Stimulated activated memory B cell treated with anti-CD40 and anti-IgM and Interleukin-4, amounts not matched to agents 10 μg/mL and 1 μg/mL and 100 μg/mL, for 72 hours (primary cell): ENCODE measurements around the gene NPHP4.
A peak's percentile ranks its signal among the peaks of the same experiment; 100 is the strongest.

ENCODE experiments used
- ATAC-seq: fragments of 150-1000 bp; cut with Tn5 transposase; 2 replicates; pipeline ENCODE4 v1.10.0; 2021
- H3K27ac Mint-ChIP-seq: one replicate; pipeline ENCODE4 v1.8.0; 2022; ENCODE audit warnings: mild to moderate bottlenecking, mixed read lengths
- H3K27me3 Mint-ChIP-seq: one replicate; pipeline ENCODE4 v1.8.0; 2022; ENCODE audit warnings: mixed read lengths
- H3K36me3 Mint-ChIP-seq: one replicate; pipeline ENCODE4 v1.8.0; 2022; ENCODE audit warnings: mixed read lengths
- H3K4me1 Mint-ChIP-seq: one replicate; pipeline ENCODE4 v1.8.0; 2022; ENCODE audit warnings: mixed read lengths
- H3K4me3 Mint-ChIP-seq: one replicate; pipeline ENCODE4 v1.8.0; 2022; ENCODE audit warnings: mild to moderate bottlenecking, moderate library complexity, mixed read lengths
- H3K9me3 Mint-ChIP-seq: one replicate; pipeline ENCODE4 v1.8.0; 2022; ENCODE audit warnings: mixed read lengths

NPHP4 gene

GRCh38 chr1:5992026-5992813 lies at the start of gene NPHP4:
TSS of gene NPHP4 (minus strand) at chr1:5992425. CDS start at chr1:5986289, 6,136 bp downstream.
- no peaks in the 10 kb centered on the region for H3K9me3 Mint-ChIP-seq
- H3K27me3 Mint-ChIP-seq, result no peaks in the 10 kb centered on the region
- no peaks in the 10 kb centered on the region for H3K36me3 Mint-ChIP-seq
- peaks cover 39% of the 10 kb centered on the region for H3K4me1 Mint-ChIP-seq
- peak within 1 kb of the TSS; percentile 70 for H3K27ac Mint-ChIP-seq
- peak within 1 kb of the TSS; percentile 93 for H3K4me3 Mint-ChIP-seq
- ATAC-seq, result peak; percentile 97

- peaks cover 54% of the 10 kb centered on the region for H3K36me3 Mint-ChIP-seq
- no peak overlapping the region for H3K27ac Mint-ChIP-seq
- no peak for ATAC-seq
- no peaks in the 10 kb centered on the region for H3K9me3 Mint-ChIP-seq
- no peak overlapping the region for H3K4me3 Mint-ChIP-seq
- no peaks in the 10 kb centered on the region for H3K27me3 Mint-ChIP-seq
- H3K4me1 Mint-ChIP-seq, result peaks cover 29% of the 10 kb centered on the region
Observed at GRCh38 chr1:6041432-6042062, 49.3 kb upstream of the NPHP4 start.

- H3K27me3 Mint-ChIP-seq, result no peaks in the 10 kb centered on the region
- H3K4me1 Mint-ChIP-seq, result peaks cover 35% of the 10 kb centered on the region
- no peak overlapping the region for H3K27ac Mint-ChIP-seq
- H3K36me3 Mint-ChIP-seq, result peaks cover 60% of the 10 kb centered on the region
- no peak for ATAC-seq
- no peaks in the 10 kb centered on the region for H3K9me3 Mint-ChIP-seq
- H3K4me3 Mint-ChIP-seq, result no peak overlapping the region
Observed at GRCh38 chr1:6040861-6041415, 48.7 kb upstream of the NPHP4 start.

- H3K9me3 Mint-ChIP-seq, result no peaks in the 10 kb centered on the region
- H3K36me3 Mint-ChIP-seq, result peaks cover 65% of the 10 kb centered on the region
- H3K4me3 Mint-ChIP-seq, result no peak overlapping the region
- peaks cover 40% of the 10 kb centered on the region for H3K4me1 Mint-ChIP-seq
- H3K27ac Mint-ChIP-seq, result no peak overlapping the region
- H3K27me3 Mint-ChIP-seq, result no peaks in the 10 kb centered on the region
- ATAC-seq, result no peak
Observed at GRCh38 chr1:6040444-6040843, 48.2 kb upstream of the NPHP4 start.

GRCh38 chr1:6039031-6039430 lies 46.8 kb upstream of the NPHP4 start:
- peaks cover 67% of the 10 kb centered on the region for H3K36me3 Mint-ChIP-seq
- peaks cover 48% of the 10 kb centered on the region for H3K4me1 Mint-ChIP-seq
- H3K27me3 Mint-ChIP-seq, result no peaks in the 10 kb centered on the region
- no peak overlapping the region for H3K4me3 Mint-ChIP-seq
- no peaks in the 10 kb centered on the region for H3K9me3 Mint-ChIP-seq
- no peak for ATAC-seq
- no peak overlapping the region for H3K27ac Mint-ChIP-seq

- no peaks in the 10 kb centered on the region for H3K9me3 Mint-ChIP-seq
- H3K4me1 Mint-ChIP-seq, result peaks cover 45% of the 10 kb centered on the region
- no peak overlapping the region for H3K27ac Mint-ChIP-seq
- H3K4me3 Mint-ChIP-seq, result no peak overlapping the region
- H3K36me3 Mint-ChIP-seq, result peaks cover 62% of the 10 kb centered on the region
- ATAC-seq, result no peak
- no peaks in the 10 kb centered on the region for H3K27me3 Mint-ChIP-seq
Observed at GRCh38 chr1:6038603-6039002, 46.4 kb upstream of the NPHP4 start.

- no peaks in the 10 kb centered on the region for H3K9me3 Mint-ChIP-seq
- peaks cover 59% of the 10 kb centered on the region for H3K36me3 Mint-ChIP-seq
- no peak overlapping the region for H3K27ac Mint-ChIP-seq
- no peak overlapping the region for H3K4me3 Mint-ChIP-seq
- H3K27me3 Mint-ChIP-seq, result no peaks in the 10 kb centered on the region
- peaks cover 57% of the 10 kb centered on the region for H3K4me1 Mint-ChIP-seq
- peak; percentile 87 for ATAC-seq
Observed at GRCh38 chr1:6037338-6037762, 45.1 kb upstream of the NPHP4 start.

GRCh38 chr1:6035719-6036118 lies 43.5 kb upstream of the NPHP4 start:
- H3K4me3 Mint-ChIP-seq, result peak overlapping the region; percentile 55
- peaks cover 54% of the 10 kb centered on the region for H3K36me3 Mint-ChIP-seq
- H3K9me3 Mint-ChIP-seq, result no peaks in the 10 kb centered on the region
- H3K27me3 Mint-ChIP-seq, result no peaks in the 10 kb centered on the region
- no peak for ATAC-seq
- H3K27ac Mint-ChIP-seq, result no peak overlapping the region
- H3K4me1 Mint-ChIP-seq, result peaks cover 68% of the 10 kb centered on the region

GRCh38 chr1:6035303-6035702 lies 43.1 kb upstream of the NPHP4 start:
- Mint-ChIP-seq H3K36me3 (peaks cover 54% of the 10 kb centered on the region), H3K27ac (no peak overlapping the region)

GRCh38 chr1:6034750-6035096 lies 42.5 kb upstream of the NPHP4 start:
- peaks cover 77% of the 10 kb centered on the region for H3K4me1 Mint-ChIP-seq
- no peaks in the 10 kb centered on the region for H3K9me3 Mint-ChIP-seq
- no peak for ATAC-seq
- no peaks in the 10 kb centered on the region for H3K27me3 Mint-ChIP-seq
- no peak overlapping the region for H3K27ac Mint-ChIP-seq
- H3K4me3 Mint-ChIP-seq, result no peak overlapping the region
- peaks cover 54% of the 10 kb centered on the region for H3K36me3 Mint-ChIP-seq

More at GRCh38 chr1:6035303-6035702, 43.1 kb upstream of the NPHP4 start:
- H3K27me3 Mint-ChIP-seq, result no peaks in the 10 kb centered on the region
- no peak overlapping the region for H3K4me3 Mint-ChIP-seq
- no peaks in the 10 kb centered on the region for H3K9me3 Mint-ChIP-seq
- H3K4me1 Mint-ChIP-seq, result peaks cover 72% of the 10 kb centered on the region
- no peak for ATAC-seq

- H3K27me3 Mint-ChIP-seq, result no peaks in the 10 kb centered on the region
- no peak for ATAC-seq
- no peak overlapping the region for H3K27ac Mint-ChIP-seq
- H3K4me3 Mint-ChIP-seq, result no peak overlapping the region
- peaks cover 77% of the 10 kb centered on the region for H3K4me1 Mint-ChIP-seq
- peaks cover 51% of the 10 kb centered on the region for H3K36me3 Mint-ChIP-seq
- H3K9me3 Mint-ChIP-seq, result no peaks in the 10 kb centered on the region
Observed at GRCh38 chr1:6033986-6034749, 41.9 kb upstream of the NPHP4 start.

GRCh38 chr1:6033124-6033523 lies 40.9 kb upstream of the NPHP4 start:
- H3K4me3 Mint-ChIP-seq, result no peak overlapping the region
- no peaks in the 10 kb centered on the region for H3K27me3 Mint-ChIP-seq
- no peak for ATAC-seq
- H3K9me3 Mint-ChIP-seq, result no peaks in the 10 kb centered on the region
- peaks cover 48% of the 10 kb centered on the region for H3K36me3 Mint-ChIP-seq
- H3K27ac Mint-ChIP-seq, result no peak overlapping the region
- H3K4me1 Mint-ChIP-seq, result peaks cover 75% of the 10 kb centered on the region

GRCh38 chr1:6030547-6031261 lies 38.5 kb upstream of the NPHP4 start:
- H3K9me3 Mint-ChIP-seq, result no peaks in the 10 kb centered on the region
- no peaks in the 10 kb centered on the region for H3K27me3 Mint-ChIP-seq
- no peak for ATAC-seq
- H3K27ac Mint-ChIP-seq, result no peak overlapping the region
- H3K4me1 Mint-ChIP-seq, result peaks cover 72% of the 10 kb centered on the region
- peak overlapping the region; percentile 1 for H3K4me3 Mint-ChIP-seq
- H3K36me3 Mint-ChIP-seq, result peaks cover 40% of the 10 kb centered on the region

GRCh38 chr1:6030132-6030531 lies 37.9 kb upstream of the NPHP4 start:
- no peak overlapping the region for H3K27ac Mint-ChIP-seq
- no peak overlapping the region for H3K4me3 Mint-ChIP-seq
- no peaks in the 10 kb centered on the region for H3K9me3 Mint-ChIP-seq
- peaks cover 72% of the 10 kb centered on the region for H3K4me1 Mint-ChIP-seq
- ATAC-seq, result no peak
- H3K36me3 Mint-ChIP-seq, result peaks cover 34% of the 10 kb centered on the region
- H3K27me3 Mint-ChIP-seq, result no peaks in the 10 kb centered on the region

GRCh38 chr1:6029351-6029750 lies 37.1 kb upstream of the NPHP4 start:
- peaks cover 72% of the 10 kb centered on the region for H3K4me1 Mint-ChIP-seq
- no peaks in the 10 kb centered on the region for H3K27me3 Mint-ChIP-seq
- no peak overlapping the region for H3K27ac Mint-ChIP-seq
- ATAC-seq, result no peak
- H3K4me3 Mint-ChIP-seq, result no peak overlapping the region
- H3K9me3 Mint-ChIP-seq, result no peaks in the 10 kb centered on the region
- peaks cover 27% of the 10 kb centered on the region for H3K36me3 Mint-ChIP-seq
